ENCODE data around the gene BCL11A. TPM values are rescaled to one million over a fixed set of nuclear protein-coding genes. Genes with fewer than 3 reads are reported as not detected.

The BCL11A gene
- total RNA-seq, 1 experiment from 2014 or later: 0.29 TPM

- H3K9me3 ChIP-seq: no peaks in the 10 kb centered on the region
- CTCF ChIA-PET: interaction anchor here (0.6 kb wide), 1 partner anchor 246 kb away, joined by 3 read pairs; no protein-coding TSS in a partner anchor
- peaks cover 7% of the 10 kb centered on the region for H3K4me1 Mint-ChIP-seq (ENCODE audit: low read depth, unreplicated experiment)
- no peak overlapping the region for H3K4me3 ChIP-seq (ENCODE audit: low read depth, low read length)
- no TSS peak for BruUV-seq (replicated peaks)
- POLR2A ChIA-PET: no interaction called here
- H3K27me3 Mint-ChIP-seq (ENCODE audit: insufficient read depth, unreplicated experiment): peaks cover 18% of the 10 kb centered on the region
- no peaks in the 10 kb centered on the region for H3K36me3 ChIP-seq (ENCODE audit: control insufficient read depth, insufficient read depth, low read length)
- H3K36me3 Mint-ChIP-seq (ENCODE audit: insufficient read depth, unreplicated experiment): no peaks in the 10 kb centered on the region
- H3K27ac Mint-ChIP-seq (ENCODE audit: unreplicated experiment): no peak overlapping the region
- no peak for TF ChIP-seq CTCF (IDR thresholded peaks at IDR 0.05; ENCODE audit: insufficient read depth in 1 of 2, low read depth in 1 of 2, low read length in 1 of 2, severe bottlenecking in 1 of 2, unreplicated experiment in 1 of 2)
- no peak for DNase-seq
- H3K27me3 ChIP-seq (replicated peaks; ENCODE audit: control insufficient read depth, insufficient read depth, low read length): no peaks in the 10 kb centered on the region
- H3K9me3 Mint-ChIP-seq (ENCODE audit: unreplicated experiment): no peaks in the 10 kb centered on the region
- H3K4me3 Mint-ChIP-seq (ENCODE audit: unreplicated experiment): no peak overlapping the region
- intact Hi-C loops (cut with micrococcal nuclease; ENCODE audit: unreplicated experiment): no loop called here
- peaks cover 5% of the 10 kb centered on the region; the same call in 1 of the 2 replicates for H3K4me1 ChIP-seq
These were observed 6.6 kb downstream of the BCL11A start for GRCh38 chr2:60546756-60547420.

GRCh38 chr2:60544954-60545560 lies 8.4 kb downstream of the BCL11A start:
- Mint-ChIP-seq H3K27me3 (ENCODE audit: insufficient read depth, unreplicated experiment) (peaks cover 13% of the 10 kb centered on the region), H3K4me3 (ENCODE audit: unreplicated experiment) (no peak overlapping the region), H3K4me1 (ENCODE audit: low read depth, unreplicated experiment) (peaks cover 7% of the 10 kb centered on the region), H3K27ac (ENCODE audit: unreplicated experiment) (no peak overlapping the region), H3K36me3 (ENCODE audit: insufficient read depth, unreplicated experiment) (no peaks in the 10 kb centered on the region), H3K9me3 (ENCODE audit: unreplicated experiment) (no peaks in the 10 kb centered on the region)
- TF ChIP-seq CTCF (IDR thresholded peaks at IDR 0.05; ENCODE audit: insufficient read depth in 1 of 2, low read depth in 1 of 2, low read length in 1 of 2, severe bottlenecking in 1 of 2, unreplicated experiment in 1 of 2): no peak
- Histone ChIP-seq H3K4me3 (ENCODE audit: low read depth, low read length) (no peak overlapping the region), H3K4me1 (no peaks in the 10 kb centered on the region), H3K9me3 (no peaks in the 10 kb centered on the region), H3K36me3 (ENCODE audit: control insufficient read depth, insufficient read depth, low read length) (no peaks in the 10 kb centered on the region), H3K27me3 (replicated peaks; ENCODE audit: control insufficient read depth, insufficient read depth, low read length) (no peaks in the 10 kb centered on the region)
- intact Hi-C loops (cut with micrococcal nuclease; ENCODE audit: unreplicated experiment): no loop called here
- POLR2A ChIA-PET: no interaction called here
- no TSS peak for BruUV-seq (replicated peaks)
- CTCF ChIA-PET: no interaction called here
- no peak for DNase-seq

GRCh38 chr2:60544062-60544461 lies 9.4 kb downstream of the BCL11A start:
- H3K4me1 ChIP-seq: no peaks in the 10 kb centered on the region
- no peak overlapping the region for H3K27ac Mint-ChIP-seq (ENCODE audit: unreplicated experiment)
- H3K9me3 Mint-ChIP-seq (ENCODE audit: unreplicated experiment): no peaks in the 10 kb centered on the region
- CTCF ChIA-PET: no interaction called here
- intact Hi-C loops (cut with micrococcal nuclease; ENCODE audit: unreplicated experiment): no loop called here
- DNase-seq: no peak
- no peaks in the 10 kb centered on the region for H3K27me3 ChIP-seq (replicated peaks; ENCODE audit: control insufficient read depth, insufficient read depth, low read length)
- no peaks in the 10 kb centered on the region for H3K36me3 Mint-ChIP-seq (ENCODE audit: insufficient read depth, unreplicated experiment)
- H3K36me3 ChIP-seq (ENCODE audit: control insufficient read depth, insufficient read depth, low read length): no peaks in the 10 kb centered on the region
- no peak overlapping the region for H3K4me3 Mint-ChIP-seq (ENCODE audit: unreplicated experiment)
- no peak overlapping the region for H3K4me3 ChIP-seq (ENCODE audit: low read depth, low read length)
- peaks cover 4% of the 10 kb centered on the region for H3K4me1 Mint-ChIP-seq (ENCODE audit: low read depth, unreplicated experiment)
- BruUV-seq (replicated peaks): no TSS peak
- no peak for TF ChIP-seq CTCF (IDR thresholded peaks at IDR 0.05; ENCODE audit: insufficient read depth in 1 of 2, low read depth in 1 of 2, low read length in 1 of 2, severe bottlenecking in 1 of 2, unreplicated experiment in 1 of 2)
- H3K27me3 Mint-ChIP-seq (ENCODE audit: insufficient read depth, unreplicated experiment): peaks cover 10% of the 10 kb centered on the region
- no peaks in the 10 kb centered on the region for H3K9me3 ChIP-seq
- POLR2A ChIA-PET: no interaction called here

Data from Caco-2 (cell line).